ENCODE data around the gene TOX4. TPM values are rescaled to one million over a fixed set of nuclear protein-coding genes. Genes with fewer than 3 reads are reported as not detected.

TOX4 gene
- total and polyA plus RNA-seq, 2 of the 8 experiments (the other 6 are each of a cell fraction or from before 2014, with no cell fraction given), result 51.5 to 58.3 TPM

GRCh38 chr14:21521501-21521900 is 44.5 kb downstream of the TOX4 start:
- no peak overlapping the region for H2AFZ ChIP-seq (ENCODE audit: low read length)
- peak overlapping the region in 1 of 2 experiments; percentile 81; a peak in 2 of 4 replicates for H3K4me2 ChIP-seq (ENCODE audit: insufficient read depth in 1 of 2, low read depth in 2 of 2, low read length in 2 of 2)
- DNase-seq (ENCODE audit: low read depth in 1 of 2, low spot score in 2 of 2), result no peak
- H3K9ac ChIP-seq (replicated peaks in 1 of 4; ENCODE audit: extremely low read depth in 1 of 4, low read depth in 3 of 4, low read length in 3 of 4), result no peak overlapping the region
- H3K18ac ChIP-seq (ENCODE audit: extremely low read depth, low read length), result no peak overlapping the region
- H4K91ac ChIP-seq (replicated peaks; ENCODE audit: insufficient read length, low read length), result no peak overlapping the region
- H3K9me3 ChIP-seq (ENCODE audit: insufficient read depth in 2 of 2, low read depth in 1 of 2, low read length in 1 of 2), result no peaks in the 10 kb centered on the region
- no peak overlapping the region for H2BK15ac ChIP-seq (ENCODE audit: low read length)
- no peak overlapping the region for H3K4ac ChIP-seq (replicated peaks; ENCODE audit: insufficient read length, low read depth, low read length)
- POLR2A ChIA-PET (ENCODE audit: partially characterized antibody), result interaction anchor here (0.8 to 32.5 kb wide), 6 partner anchors 3 to 44 kb away, joined by 3 to 769 read pairs (median 9); partner anchors contain the start of genes METTL3, RAB2B, SALL2 and TOX4
- 96% methylated on average over 2 of the region's 2 CpGs; no CpG with 5 or more reads in 1 of the 2 experiments for WGBS, 2 experiments (ENCODE audit: extremely low coverage in 1 of 2, insufficient coverage in 1 of 2, insufficient read length in 1 of 2, insufficient replicate concordance in 2 of 2, low coverage in 1 of 2, low lambda C conversion rate in 2 of 2, missing lambda C conversion rate in 1 of 2)
- H3K4me3 ChIP-seq (ENCODE audit: extremely low read depth in 1 of 4, insufficient read depth in 2 of 4, low read depth in 3 of 4, low read length in 4 of 4), result peak overlapping the region in 1 of 4 experiments; percentile 21; a peak in 2 of 8 replicates
- no peak overlapping the region for H2BK120ac ChIP-seq (replicated peaks; ENCODE audit: low read depth, low read length)
- H2BK12ac ChIP-seq (ENCODE audit: low read depth, low read length), result no peak overlapping the region
- no peak overlapping the region for H3K14ac ChIP-seq (ENCODE audit: insufficient read length)
- H2BK5ac ChIP-seq (ENCODE audit: low read depth, low read length), result no peak overlapping the region
- no peak overlapping the region for H3K56ac ChIP-seq (replicated peaks; ENCODE audit: insufficient read length, low read depth, low read length)
- FAIRE-seq, result no peak
- H3K4me1 ChIP-seq (replicated peaks in 1 of 4; ENCODE audit: control insufficient read depth in 3 of 4, insufficient read depth in 4 of 4, low read length in 3 of 4), result peaks cover 0 to 45% (median 27%) of the 10 kb centered on the region in 4 experiments; a peak in 6 of 7 replicates
- no peak for TF ChIP-seq TBP (IDR thresholded peaks at IDR 0.05; ENCODE audit: low read depth, low read length)
- no peak for TF ChIP-seq RAD21 (IDR thresholded peaks at IDR 0.05 in 1 of 2, conservative IDR thresholded peaks at IDR 0.05 in 1 of 2; ENCODE audit: low read depth in 2 of 2, low read length in 2 of 2)
- TF ChIP-seq SP1 (IDR thresholded peaks at IDR 0.05; ENCODE audit: low read depth, low read length), result no peak
- TF ChIP-seq POLR2AphosphoS5 (IDR thresholded peaks at IDR 0.05; ENCODE audit: low read depth, low read length), result no peak
- TF ChIP-seq SAP30 (IDR thresholded peaks at IDR 0.05; ENCODE audit: insufficient read depth, insufficient replicate concordance, low read length), result no peak
- TF ChIP-seq JUN (IDR thresholded peaks at IDR 0.05; ENCODE audit: low read depth, low read length), result no peak
- TF ChIP-seq KDM5A (IDR thresholded peaks at IDR 0.05; ENCODE audit: low read length), result no peak
- TF ChIP-seq PHF8 (conservative IDR thresholded peaks at IDR 0.05; ENCODE audit: low read depth, low read length), result no peak
- TF ChIP-seq BCL11A (IDR thresholded peaks at IDR 0.05; ENCODE audit: low read depth in 2 of 2, low read length in 2 of 2), result no peak
- TF ChIP-seq EGR1 (IDR thresholded peaks at IDR 0.05; ENCODE audit: borderline replicate concordance, low read depth, low read length), result no peak
- H3K27me3 ChIP-seq (replicated peaks in 1 of 4; ENCODE audit: control insufficient read depth in 3 of 4, extremely low read depth in 1 of 4, insufficient read depth in 3 of 4, low read length in 3 of 4), result no peaks in the 10 kb centered on the region
- peaks cover 24 to 62% (median 37%) of the 10 kb centered on the region in 4 experiments for H3K36me3 ChIP-seq (ENCODE audit: control insufficient read depth in 2 of 4, insufficient read depth in 4 of 4, low read length in 3 of 4)
- H3K23ac ChIP-seq (ENCODE audit: insufficient read length), result no peak overlapping the region
- peaks cover 19% of the 10 kb centered on the region for H3K79me1 ChIP-seq (ENCODE audit: low read depth, low read length)
- CTCF ChIA-PET (ENCODE audit: partially characterized antibody), result interaction anchor here (1.9 to 3.0 kb wide), 2 partner anchors 23 to 35 kb away, joined by 7 to 22 read pairs; no protein-coding TSS in a partner anchor
- H4K8ac ChIP-seq (ENCODE audit: extremely low read depth, insufficient read depth, low read length), result no peak overlapping the region
- H4K5ac ChIP-seq (ENCODE audit: insufficient read length, low read depth, low read length), result no peak overlapping the region
- H3K23me2 ChIP-seq (ENCODE audit: low read depth, low read length), result peaks cover 9% of the 10 kb centered on the region
- no peak overlapping the region for H3K27ac ChIP-seq (ENCODE audit: low read depth, low read length)
- no peak overlapping the region for H2BK20ac ChIP-seq (ENCODE audit: low read length)
- H4K20me1 ChIP-seq (replicated peaks in 1 of 2; ENCODE audit: control insufficient read depth in 1 of 2, insufficient read depth in 2 of 2, low read length in 2 of 2), result peaks cover 3 to 30% of the 10 kb centered on the region in 2 experiments
- H2AK5ac ChIP-seq (ENCODE audit: low read depth, low read length), result no peak overlapping the region
- H3K79me2 ChIP-seq (ENCODE audit: control insufficient read depth in 1 of 2, insufficient read depth in 2 of 2, low read length in 2 of 2), result peaks cover 10 to 50% of the 10 kb centered on the region in 2 experiments
